GM12891 (cell line): ENCODE data around the gene HSPH1. TPM values are rescaled to one million over a fixed set of nuclear protein-coding genes. Genes with fewer than 3 reads are reported as not detected.

Experiments
- DNase-seq: peaks from one replicate; pipeline ENCODE4 v3.0.0; 2011; ENCODE audit warnings: low spot score; ENCODE audit not compliant: insufficient read length
- FAIRE-seq: peaks from 2 replicates; lab custom pipeline; 2011; peaks lifted over from hg19 to GRCh38; lab: Jason Lieb, UNC
- PAX5 ChIP-seq: IDR thresholded peaks from 2 replicates; pipeline ENCODE4 v1.6.1; 2011; ENCODE audit warnings: low read length, moderate library complexity, mild to moderate bottlenecking; ENCODE audit not compliant: insufficient read depth, severe bottlenecking
- POLR2A ChIP-seq: IDR thresholded peaks from 2 replicates; pipeline ENCODE4 v1.6.1; 2011; ENCODE audit warnings: low read depth, low read length, control low read depth
- POLR2AphosphoS5 ChIP-seq: IDR thresholded peaks from 2 replicates; pipeline ENCODE4 v1.6.1; 2011; ENCODE audit warnings: low read depth, low read length, control low read depth
- POU2F2 ChIP-seq: IDR thresholded peaks from 2 replicates; pipeline ENCODE4 v1.6.1; 2011; ENCODE audit warnings: low read depth, mild to moderate bottlenecking, control low read depth, low read length, moderate library complexity
- SPI1 ChIP-seq: IDR thresholded peaks from 2 replicates; pipeline ENCODE4 v1.6.1; 2011; ENCODE audit warnings: low read depth, low read length, control low read depth
- TAF1 ChIP-seq: IDR thresholded peaks from 2 replicates; pipeline ENCODE4 v1.6.1; 2011; ENCODE audit warnings: low read depth, low read length, control low read depth
- polyA plus RNA-seq: library from polyadenylated mRNA; unstranded; fragments of >200 nt; gene quantifications from one replicate; pipeline ENCODE4 v1.2.1, GENCODE V29; 2012; ENCODE audit warnings: low read depth, missing spikeins, inconsistent platforms; ENCODE audit not compliant: missing spikeins

The HSPH1 gene
- polyA plus RNA-seq: 50.7 TPM

- DNase-seq (peak; percentile 85), FAIRE-seq (peak; percentile 68)
- TF ChIP-seq TAF1 (peak; percentile 81), POLR2A (peak; percentile 86), POLR2AphosphoS5 (peak; percentile 79), PAX5 (no peak), POU2F2 (no peak), SPI1 (peak; percentile 82)
Observed at GRCh38 chr13:31161557-31162150, at the start of gene HSPH1. Gene HSPH1, minus strand, starts transcription at chr13:31161904. Its CDS starts 322 bp downstream, at chr13:31161582.

DNA sequence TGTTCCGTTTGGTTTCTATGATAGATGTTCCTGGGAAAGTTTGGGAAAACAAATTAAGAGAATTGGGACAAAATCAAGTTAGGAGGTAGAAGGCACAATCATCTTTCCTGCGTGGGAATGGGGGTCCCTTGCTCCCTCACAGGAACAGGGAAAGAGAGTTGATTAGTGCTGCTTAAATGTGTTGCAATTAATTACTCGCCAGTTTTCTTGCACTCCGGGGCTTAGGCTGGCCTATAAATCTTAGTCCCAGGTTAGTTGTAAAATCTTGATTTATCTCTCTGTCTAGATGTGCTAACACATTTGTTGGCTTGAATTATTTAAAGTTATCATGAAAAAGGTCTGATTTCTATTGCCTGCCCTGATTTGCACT lies 48.1 kb upstream of the HSPH1 start:
- DNase-seq (no peak), FAIRE-seq (no peak)
- TF ChIP-seq TAF1: no peak
- TF ChIP-seq POU2F2: no peak
- no peak for TF ChIP-seq PAX5
- no peak for TF ChIP-seq SPI1

DNA sequence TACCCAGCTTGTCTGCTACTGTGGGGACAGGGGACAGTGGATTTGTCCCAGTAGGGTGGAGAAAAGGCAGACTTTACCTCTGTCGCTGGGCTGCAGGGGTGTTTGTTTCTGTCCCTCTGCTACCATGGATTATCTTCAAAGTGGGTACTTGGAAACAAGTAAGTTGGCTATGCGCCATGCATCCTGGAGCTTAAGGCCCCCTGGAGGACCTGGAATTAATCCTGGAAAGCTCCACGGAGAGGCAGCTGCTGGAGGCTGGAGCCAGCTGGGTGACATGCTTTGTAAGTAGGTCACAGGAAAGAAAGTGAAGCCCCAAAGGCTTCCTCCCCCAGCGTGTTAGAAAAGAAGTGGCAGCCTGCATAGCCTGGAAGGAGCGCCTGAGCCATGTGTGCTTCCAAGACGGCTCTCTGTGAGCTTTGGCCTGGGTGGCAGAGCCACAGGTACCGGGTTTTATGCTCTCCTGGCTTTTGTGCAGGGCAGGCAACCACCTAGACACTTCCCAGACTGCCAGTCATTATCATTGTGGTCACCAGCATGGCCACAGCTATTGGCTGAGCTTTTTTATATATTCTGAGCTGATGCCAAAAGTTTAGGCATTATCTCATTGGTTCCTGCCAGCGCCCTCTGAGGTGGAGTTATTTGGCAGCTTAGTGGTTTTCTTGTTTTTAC lies 47.6 kb upstream of the HSPH1 start:
- FAIRE-seq (no peak), DNase-seq (no peak)
- TF ChIP-seq PAX5 (no peak), TAF1 (no peak), SPI1 (no peak), POLR2AphosphoS5 (no peak), POU2F2 (no peak), POLR2A (no peak)

GRCh38 chr13:31208559-31209122 lies 46.9 kb upstream of the HSPH1 start:
- TF ChIP-seq TAF1 (no peak), SPI1 (no peak), POU2F2 (no peak), POLR2A (no peak), POLR2AphosphoS5 (no peak), PAX5 (no peak)
- DNase-seq (no peak), FAIRE-seq (no peak)

DNA sequence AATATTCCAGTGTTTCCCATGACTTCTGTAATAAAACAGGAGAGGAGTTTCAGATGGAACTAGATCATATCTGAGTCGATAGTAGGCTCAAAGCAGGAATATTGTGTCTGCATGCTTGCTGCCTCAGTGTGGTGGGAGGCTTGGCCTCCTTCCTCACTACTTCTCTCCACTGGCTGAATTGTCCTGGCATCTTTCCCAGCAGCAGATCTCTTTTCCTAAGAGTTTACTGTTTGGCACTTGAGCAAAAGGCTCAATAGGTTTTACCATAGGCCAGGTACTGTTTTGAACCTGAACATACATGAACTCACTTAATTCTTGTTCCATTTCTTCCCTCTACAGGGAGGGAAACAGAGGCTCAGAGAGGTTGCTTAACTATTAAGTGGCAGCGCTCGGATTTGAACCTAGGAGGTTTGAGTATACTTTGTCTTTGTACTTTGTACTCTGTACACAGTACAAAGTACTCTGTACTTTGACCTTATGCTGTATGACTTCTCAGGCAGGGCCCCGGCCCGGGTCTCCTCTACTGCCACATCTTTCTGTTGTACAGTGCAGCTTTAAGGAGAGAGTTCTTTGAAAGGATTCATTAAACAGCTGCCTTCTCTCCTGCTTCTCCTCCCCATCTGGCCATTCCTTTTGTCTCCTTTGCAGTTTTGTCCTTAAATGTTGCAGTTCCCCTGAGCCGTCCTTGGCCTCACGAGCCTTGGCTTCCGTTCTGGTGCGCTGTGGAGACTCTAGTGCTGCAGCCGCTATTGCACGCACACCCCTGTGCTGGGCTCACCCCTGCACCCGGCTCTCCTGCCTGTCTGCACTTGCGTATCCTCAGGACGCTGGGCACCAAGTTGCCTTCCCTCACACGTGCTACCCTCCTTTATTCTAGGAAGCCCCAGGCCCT lies 46.2 kb upstream of the HSPH1 start:
- FAIRE-seq (no peak), DNase-seq (no peak)
- TF ChIP-seq POU2F2 (no peak), TAF1 (no peak), POLR2AphosphoS5 (no peak), PAX5 (no peak), SPI1 (no peak), POLR2A (no peak)

DNA sequence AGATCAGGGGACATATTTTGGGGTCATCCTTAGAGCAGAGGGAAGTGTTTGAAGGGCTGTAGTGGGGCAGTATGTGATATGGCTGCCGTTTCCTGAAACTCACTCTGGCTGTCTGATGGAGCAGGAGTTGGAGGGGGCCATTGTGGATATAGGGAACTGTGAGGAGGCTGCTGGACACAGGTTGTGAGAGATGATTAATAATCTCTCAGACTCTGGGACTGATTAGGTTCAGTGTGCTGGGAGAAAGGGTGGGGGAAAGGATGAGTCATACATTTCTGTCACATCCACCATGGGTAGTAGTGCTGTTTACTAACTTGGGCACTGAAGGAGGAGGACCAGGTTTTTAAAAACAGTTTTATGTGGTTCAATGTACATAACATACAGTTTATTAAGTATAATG lies 42.9 kb upstream of the HSPH1 start:
- FAIRE-seq: no peak
- no peak for DNase-seq
- no peak for TF ChIP-seq POLR2A

DNA sequence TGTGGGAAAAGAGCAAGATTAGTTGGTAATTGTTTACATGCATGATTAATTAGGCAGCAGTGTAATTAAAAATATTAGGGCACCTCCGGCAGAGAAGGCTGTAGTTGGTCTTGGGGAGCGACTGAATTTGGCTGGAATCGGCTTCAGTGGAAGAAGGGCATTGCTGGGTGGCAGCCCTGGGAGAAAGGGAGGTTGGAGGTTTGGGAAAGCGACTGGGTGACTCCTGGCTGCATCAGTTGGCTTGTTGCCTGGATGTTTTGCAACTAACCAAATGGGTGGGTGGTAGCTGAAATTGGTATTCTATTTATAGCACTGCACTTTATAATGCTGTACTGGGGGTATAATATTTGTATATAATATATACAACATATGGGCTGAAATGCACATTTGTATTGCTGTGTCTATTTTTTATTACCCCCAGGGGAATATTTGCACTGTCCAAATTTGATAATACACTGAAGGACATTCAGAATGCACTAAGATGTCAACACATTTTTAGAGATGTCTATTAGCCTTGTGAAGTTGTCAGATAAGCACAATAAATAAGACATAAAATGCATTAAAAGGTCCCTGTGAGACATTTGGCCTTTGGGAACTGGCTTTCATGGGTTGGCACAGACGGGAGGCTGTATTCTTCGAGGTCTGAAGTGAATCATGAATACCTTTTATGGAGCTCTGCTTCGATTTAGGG lies 39.8 kb upstream of the HSPH1 start:
- TF ChIP-seq POU2F2: no peak
- TF ChIP-seq SPI1: no peak
- no peak for TF ChIP-seq PAX5
- no peak for TF ChIP-seq POLR2AphosphoS5
- no peak for TF ChIP-seq TAF1
- TF ChIP-seq POLR2A: no peak
- DNase-seq (no peak), FAIRE-seq (no peak)

- TF ChIP-seq POLR2A (no peak), POU2F2 (no peak), POLR2AphosphoS5 (no peak), SPI1 (no peak), TAF1 (no peak), PAX5 (no peak)
- FAIRE-seq (no peak), DNase-seq (no peak)
Observed at GRCh38 chr13:31200637-31200971, 38.9 kb upstream of the HSPH1 start.
